Gastrocnemius medialis (tissue), 4 donors: ENCODE measurements around the gene ARSG. TPM values are rescaled to one million over a fixed set of nuclear protein-coding genes. Genes with fewer than 3 reads are reported as not detected.
"Not testable (repeated sequence)": the region's sequence is repeated elsewhere in the genome, so short reads cannot be mapped to it uniquely, and the experiment has no call there.

Source experiments
- ATAC-seq, 2 donors: fragments of 150-250 bp; one replicate each; pipeline ENCODE4 v1.9.1; 2016
- DNase-seq, 2 donors: peaks; one replicate each; pipeline ENCODE4 v3.0.0-alpha.2; 2019
- H3K27ac ChIP-seq, 4 donors: fragments of 200-600 bp; sonication (generic); 1 replicate in 1 of 4; 2 replicates in 3 of 4; pipeline ENCODE4 v1.5.1; 2016 to 2018; ENCODE audit warnings: mild to moderate bottlenecking in 2 of 4, moderate library complexity in 1 of 4
- H3K27me3 ChIP-seq, 3 donors: fragments of 200-600 bp; sonication (generic) in 2 of 3; 1 replicate in 1 of 3; 2 replicates in 2 of 3; pipeline versions ENCODE4 v1.5.1 to v1.6.0; 2016 to 2019; ENCODE audit warnings: mild to moderate bottlenecking in 1 of 3, moderate library complexity in 1 of 3
- H3K36me3 ChIP-seq, 2 donors: fragments of 200-600 bp; sonication (generic) in 1 of 2; one replicate each; pipeline ENCODE4 v1.5.1; 2017 to 2018
- H3K4me1 ChIP-seq, 2 donors: fragments of 200-600 bp; sonication (generic) in 1 of 2; one replicate each; pipeline ENCODE4 v1.5.1; 2016 to 2017; ENCODE audit warnings: mild to moderate bottlenecking in 2 of 2
- H3K4me3 ChIP-seq, 4 donors: fragments of 200-600 bp; sonication (generic) in 3 of 4; 1 replicate in 1 of 4; 2 replicates in 3 of 4; pipeline ENCODE4 v1.5.1; 2016 to 2019; ENCODE audit warnings: mild to moderate bottlenecking in 2 of 4
- H3K9me3 ChIP-seq, 3 donors: fragments of 200-600 bp; sonication (generic) in 2 of 3; 1 replicate in 1 of 3; 2 replicates in 2 of 3; pipeline ENCODE4 v1.5.1; 2016 to 2019
- POLR2A ChIP-seq, 2 donors: fragments of 450-650 bp; IDR thresholded peaks; one replicate each; pipeline ENCODE4 v1.6.1; 2017; ENCODE audit warnings: antibody characterized with exemption in 2 of 2, mild to moderate bottlenecking in 2 of 2, moderate library complexity in 2 of 2
- in situ Hi-C, 4 donors: fragments of 200-750 bp; cut with MboI; loops; one replicate each; pipeline versions ENCODE4 v1.15.0 to v1.8.0; 2017; ENCODE audit warnings: low sequenced_read_pairs in 4 of 4
- intact Hi-C: fragments of 100-400 bp; cut with DNase I; formaldehyde crosslinking; loops from one replicate; pipeline ENCODE4 v1.15.1; 2023; ENCODE audit warnings: low total_unique reads
- total RNA-seq, 4 donors: library from RNA; depleted of rRNA; stranded (reverse); fragments of >200 nt; gene quantifications; one replicate each; pipeline versions ENCODE4 v1.1.0 to v1.2.3, GENCODE V29; 2016
- TF ChIP-seq, protein P1 (sequence below), 5 experiments: fragments of 450-650 bp in 3 of 5; fragments of 200-600 bp in 2 of 5; sonication (generic) in 2 of 5; IDR thresholded peaks in 4 of 5; conservative IDR thresholded peaks in 1 of 5; 1 replicate in 4 of 5; 2 replicates in 1 of 5; pipeline ENCODE4 v1.5.1; 2016 to 2019; ENCODE audit warnings: antibody characterized with exemption in 5 of 5, mild to moderate bottlenecking in 3 of 5, moderate library complexity in 3 of 5

Gene ARSG
- total RNA-seq, 4 donors from 2014 or later: 3.3 to 6.1 (median 5.4) TPM

- Histone ChIP-seq H3K4me1 (peaks cover 0 to 3% of the 10 kb centered on the region in 2 donors), H3K4me3 (no peak overlapping the region), H3K9me3 (no peaks in the 10 kb centered on the region), H3K27ac (no peak overlapping the region), H3K27me3 (no peaks in the 10 kb centered on the region), H3K36me3 (no peaks in the 10 kb centered on the region)
- in situ Hi-C loops (no loop called here), intact Hi-C loops (no loop called here)
- TF ChIP-seq POLR2A (IDR thresholded peaks at IDR 0.05): no peak
- TF ChIP-seq, protein P1, sequence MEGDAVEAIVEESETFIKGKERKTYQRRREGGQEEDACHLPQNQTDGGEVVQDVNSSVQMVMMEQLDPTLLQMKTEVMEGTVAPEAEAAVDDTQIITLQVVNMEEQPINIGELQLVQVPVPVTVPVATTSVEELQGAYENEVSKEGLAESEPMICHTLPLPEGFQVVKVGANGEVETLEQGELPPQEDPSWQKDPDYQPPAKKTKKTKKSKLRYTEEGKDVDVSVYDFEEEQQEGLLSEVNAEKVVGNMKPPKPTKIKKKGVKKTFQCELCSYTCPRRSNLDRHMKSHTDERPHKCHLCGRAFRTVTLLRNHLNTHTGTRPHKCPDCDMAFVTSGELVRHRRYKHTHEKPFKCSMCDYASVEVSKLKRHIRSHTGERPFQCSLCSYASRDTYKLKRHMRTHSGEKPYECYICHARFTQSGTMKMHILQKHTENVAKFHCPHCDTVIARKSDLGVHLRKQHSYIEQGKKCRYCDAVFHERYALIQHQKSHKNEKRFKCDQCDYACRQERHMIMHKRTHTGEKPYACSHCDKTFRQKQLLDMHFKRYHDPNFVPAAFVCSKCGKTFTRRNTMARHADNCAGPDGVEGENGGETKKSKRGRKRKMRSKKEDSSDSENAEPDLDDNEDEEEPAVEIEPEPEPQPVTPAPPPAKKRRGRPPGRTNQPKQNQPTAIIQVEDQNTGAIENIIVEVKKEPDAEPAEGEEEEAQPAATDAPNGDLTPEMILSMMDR (IDR thresholded peaks at IDR 0.05 in 4 of 5, conservative IDR thresholded peaks at IDR 0.05 in 1 of 5): no peak
- ATAC-seq (no peak), DNase-seq (no peak)
These were observed 74.2 kb downstream of the ARSG start for GRCh38 chr17:68365469-68365868.

DNA sequence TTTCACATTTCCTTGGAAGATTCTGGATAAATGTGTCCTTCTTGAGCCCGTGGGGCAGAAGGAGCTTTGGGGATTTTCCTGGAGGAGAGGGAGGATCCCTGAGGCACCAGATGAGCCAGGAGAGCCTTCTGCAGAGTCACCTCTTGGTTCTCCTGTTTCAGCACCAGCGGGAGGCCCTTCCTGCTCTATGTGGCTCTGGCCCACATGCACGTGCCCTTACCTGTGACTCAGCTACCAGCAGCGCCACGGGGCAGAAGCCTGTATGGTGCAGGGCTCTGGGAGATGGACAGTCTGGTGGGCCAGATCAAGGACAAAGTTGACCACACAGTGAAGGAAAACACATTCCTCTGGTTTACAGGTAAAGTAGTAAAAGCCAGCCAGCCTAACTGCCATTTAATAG, 77.1 kb downstream of the ARSG start:
- intact Hi-C loops (no loop called here), in situ Hi-C loops (no loop called here)
- H3K36me3 ChIP-seq: no peaks in the 10 kb centered on the region
- no peaks in the 10 kb centered on the region for H3K9me3 ChIP-seq
- H3K4me1 ChIP-seq: peaks cover 0 to 3% of the 10 kb centered on the region in 2 donors
- no peak overlapping the region for H3K4me3 ChIP-seq
- TF ChIP-seq, protein P1 (IDR thresholded peaks at IDR 0.05 in 4 of 5, conservative IDR thresholded peaks at IDR 0.05 in 1 of 5): no peak
- no peak for TF ChIP-seq POLR2A (IDR thresholded peaks at IDR 0.05)
- DNase-seq: peak; percentile 46 to 59
- ATAC-seq: peak; percentile 71 to 84
- peak overlapping the region in 2 of 4 donors; percentile 6 to 59 for H3K27ac ChIP-seq
- no peaks in the 10 kb centered on the region for H3K27me3 ChIP-seq

GRCh38 chr17:68375566-68375965, 84.3 kb downstream of the ARSG start:
- no peak for DNase-seq
- Histone ChIP-seq H3K27me3 (no peaks in the 10 kb centered on the region), H3K9me3 (no peaks in the 10 kb centered on the region), H3K27ac (peak overlapping the region in 1 of 4 donors; percentile 98), H3K4me3 (no peak overlapping the region), H3K4me1 (peaks cover 32 to 37% of the 10 kb centered on the region in 2 donors), H3K36me3 (no peaks in the 10 kb centered on the region)
- in situ Hi-C loops: loop anchor here in 1 of 4 donors (5.0 kb wide), 1 partner anchor 53 kb away; no protein-coding TSS in a partner anchor
- no peak for TF ChIP-seq POLR2A (IDR thresholded peaks at IDR 0.05)
- TF ChIP-seq, protein P1 (IDR thresholded peaks at IDR 0.05 in 4 of 5, conservative IDR thresholded peaks at IDR 0.05 in 1 of 5): no peak
- ATAC-seq: no peak
- intact Hi-C loops: no loop called here

GRCh38 chr17:68376178-68376577, 84.9 kb downstream of the ARSG start:
- H3K36me3 ChIP-seq, intact Hi-C loops, H3K9me3 ChIP-seq, ATAC-seq, DNase-seq, H3K27me3 ChIP-seq, H3K4me3 ChIP-seq: not testable (repeated sequence)
- in situ Hi-C loops: loop anchor here in 1 of 4 donors (5.0 kb wide), 1 partner anchor 54 kb away; no protein-coding TSS in a partner anchor
- peak overlapping the region; percentile 93 to 98 (median 96) for H3K27ac ChIP-seq
- peaks cover 35 to 42% of the 10 kb centered on the region in 2 donors for H3K4me1 ChIP-seq

DNA sequence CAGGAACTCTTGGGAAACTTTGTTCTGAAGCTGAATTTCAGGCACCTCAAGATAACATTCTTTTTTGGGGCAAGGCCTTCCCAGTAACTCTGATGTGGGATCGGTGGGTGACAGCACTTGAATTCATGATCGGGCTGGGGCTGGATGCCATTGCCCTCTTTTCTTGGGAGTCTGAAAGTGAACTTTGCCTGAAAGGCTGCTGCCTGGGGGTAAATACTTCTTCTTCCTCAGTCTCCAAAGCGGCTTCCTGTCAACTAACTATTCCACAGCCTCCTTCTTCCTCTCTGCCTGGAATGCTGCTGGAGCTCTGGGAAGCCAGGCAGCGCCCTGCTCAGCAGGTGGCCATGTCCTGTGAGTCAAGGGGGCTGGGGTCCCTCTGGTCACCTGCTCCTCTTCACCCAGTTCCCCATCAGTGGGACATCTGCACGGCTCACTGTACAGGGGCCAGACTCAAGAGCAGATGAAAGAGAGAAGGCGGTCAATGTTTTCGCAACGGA, 86.5 kb downstream of the ARSG start:
- intact Hi-C loops (loop anchor here (1.0 to 2.0 kb wide), 5 partner anchors 54 to 135 kb away; partner anchors contain the start of genes ARSG, PRKAR1A and SLC16A6), in situ Hi-C loops (loop anchor here in 1 of 4 donors (5.0 kb wide), 1 partner anchor 56 kb away; no protein-coding TSS in a partner anchor)

More for the DNA sequence above, 86.5 kb downstream of the ARSG start:
- Histone ChIP-seq H3K9me3 (no peaks in the 10 kb centered on the region), H3K36me3 (no peaks in the 10 kb centered on the region), H3K4me3 (peak overlapping the region in 1 of 4 donors; percentile 37), H3K27me3 (no peaks in the 10 kb centered on the region), H3K4me1 (peaks cover 38 to 42% of the 10 kb centered on the region in 2 donors), H3K27ac (peak overlapping the region; percentile 93 to 98 (median 96))
- ATAC-seq: peak; percentile 82 to 88
- no peak for DNase-seq
- TF ChIP-seq, protein P1 (IDR thresholded peaks at IDR 0.05 in 4 of 5, conservative IDR thresholded peaks at IDR 0.05 in 1 of 5): no peak
- peak; percentile 56 to 76 for TF ChIP-seq POLR2A (IDR thresholded peaks at IDR 0.05)
